Liver (tissue), 2 donors: ENCODE data around the gene CORO7.

Source experiments
- FOXA1 ChIP-seq: IDR thresholded peaks from 2 replicates; pipeline ENCODE4 v1.6.1; 2016; ENCODE audit warnings: antibody characterized with exemption
- YY1 ChIP-seq: IDR thresholded peaks from 2 replicates; pipeline ENCODE4 v1.6.1; 2016; ENCODE audit warnings: antibody characterized with exemption, mild to moderate bottlenecking
- TF ChIP-seq, protein P1 (sequence below): fragments of 150-350 bp; IDR thresholded peaks from 2 replicates; pipeline ENCODE4 v1.5.1; 2017; ENCODE audit warnings: improper control_type of control experiment, low read depth, low read length; ENCODE audit not compliant: missing input control
- donor health status: healthy.

DNA sequence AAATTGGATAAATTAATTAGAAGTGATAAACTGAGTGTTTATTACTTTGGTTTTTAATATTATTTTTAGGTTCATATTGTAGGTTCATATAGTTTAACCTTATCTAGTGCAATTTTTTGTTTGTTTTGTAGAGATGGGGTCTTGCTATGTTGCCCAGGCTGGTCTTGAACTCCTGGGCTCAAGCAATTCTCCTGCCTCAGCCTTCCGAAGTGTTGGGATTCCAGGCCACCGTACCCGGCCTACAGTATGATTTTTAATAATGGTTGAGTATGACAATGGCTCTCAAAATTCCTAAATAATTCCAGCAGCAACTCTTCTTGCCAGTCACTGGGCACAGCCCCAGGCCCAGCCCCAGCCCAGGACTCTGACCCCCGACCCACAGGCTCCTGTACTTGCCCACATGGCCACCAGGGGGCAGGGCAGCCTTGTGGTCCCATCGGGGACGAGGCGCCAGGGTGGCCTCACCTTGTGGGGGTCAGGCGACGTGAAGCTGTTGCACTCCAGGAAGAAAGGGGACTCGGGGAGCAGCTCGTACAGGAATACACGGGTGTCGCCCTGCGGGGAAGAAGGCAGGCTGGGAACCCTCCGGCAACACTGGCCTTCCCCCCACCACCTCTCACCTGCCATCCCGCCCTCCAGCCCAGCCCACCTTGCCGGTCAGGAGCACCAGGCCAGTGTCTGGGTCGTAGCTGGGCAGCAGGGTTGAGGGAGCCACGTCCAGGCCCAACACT lies 57.4 kb downstream of the CORO7 start:
- TF ChIP-seq, protein P1, sequence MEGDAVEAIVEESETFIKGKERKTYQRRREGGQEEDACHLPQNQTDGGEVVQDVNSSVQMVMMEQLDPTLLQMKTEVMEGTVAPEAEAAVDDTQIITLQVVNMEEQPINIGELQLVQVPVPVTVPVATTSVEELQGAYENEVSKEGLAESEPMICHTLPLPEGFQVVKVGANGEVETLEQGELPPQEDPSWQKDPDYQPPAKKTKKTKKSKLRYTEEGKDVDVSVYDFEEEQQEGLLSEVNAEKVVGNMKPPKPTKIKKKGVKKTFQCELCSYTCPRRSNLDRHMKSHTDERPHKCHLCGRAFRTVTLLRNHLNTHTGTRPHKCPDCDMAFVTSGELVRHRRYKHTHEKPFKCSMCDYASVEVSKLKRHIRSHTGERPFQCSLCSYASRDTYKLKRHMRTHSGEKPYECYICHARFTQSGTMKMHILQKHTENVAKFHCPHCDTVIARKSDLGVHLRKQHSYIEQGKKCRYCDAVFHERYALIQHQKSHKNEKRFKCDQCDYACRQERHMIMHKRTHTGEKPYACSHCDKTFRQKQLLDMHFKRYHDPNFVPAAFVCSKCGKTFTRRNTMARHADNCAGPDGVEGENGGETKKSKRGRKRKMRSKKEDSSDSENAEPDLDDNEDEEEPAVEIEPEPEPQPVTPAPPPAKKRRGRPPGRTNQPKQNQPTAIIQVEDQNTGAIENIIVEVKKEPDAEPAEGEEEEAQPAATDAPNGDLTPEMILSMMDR: peak; percentile 91
- TF ChIP-seq YY1: no peak
- no peak for TF ChIP-seq FOXA1
